WTC11 (cell line): Measurements from ENCODE around the gene GRAMD2B. TPM values are rescaled to one million over a fixed set of nuclear protein-coding genes. Genes with fewer than 3 reads are reported as not detected.

ENCODE experiments used
- ATAC-seq: fragments of 200-7000 bp; cut with Tn5 transposase; 2 replicates; pipeline ENCODE4 v1.10.0; 2021; ENCODE audit warnings: mild to moderate bottlenecking, moderate library complexity
- CTCF ChIA-PET: fragments of 300-600 bp; sonication (Branson Sonifier 250); formaldehyde crosslinking; loops from one replicate; lab custom pipeline; 2021; ENCODE audit warnings: antibody characterized with exemption; lab: Charles Lee
- POLR2A ChIA-PET: fragments of 350-600 bp; sonication (Branson Sonifier 250); formaldehyde crosslinking; loops from one replicate; lab custom pipeline; 2021; ENCODE audit warnings: antibody characterized with exemption; lab: Charles Lee
- DNase-seq: peaks from one replicate; pipeline ENCODE4 v3.0.0; 2021; ENCODE audit warnings: low spot score
- H3K27ac Mint-ChIP-seq: 2 replicates; pipeline ENCODE4 v1.8.0; 2021; ENCODE audit warnings: mixed read lengths
- H3K27me3 Mint-ChIP-seq: 2 replicates; pipeline ENCODE4 v1.8.0; 2021; ENCODE audit warnings: low read depth, mild to moderate bottlenecking, moderate library complexity, mixed read lengths
- H3K36me3 Mint-ChIP-seq: 2 replicates; pipeline ENCODE4 v1.8.0; 2021; ENCODE audit warnings: mixed read lengths
- H3K4me1 Mint-ChIP-seq: 2 replicates; pipeline ENCODE4 v1.8.0; 2022; ENCODE audit warnings: mixed read lengths
- H3K4me3 Mint-ChIP-seq: 2 replicates; pipeline ENCODE4 v1.8.0; 2021; ENCODE audit warnings: mild to moderate bottlenecking, moderate library complexity, mixed read lengths
- H3K9me3 Mint-ChIP-seq: 2 replicates; pipeline ENCODE4 v1.8.0; 2021; ENCODE audit warnings: mixed read lengths
- CDX4 ChIP-seq: fragments of 250-450 bp; sonication (Bioruptor Pico); IDR thresholded peaks from 2 replicates; pipeline ENCODE4 v1.9.0; 2021; ENCODE audit warnings: moderate library complexity, mild to moderate bottlenecking, inconsistent platforms, borderline replicate concordance
- CREB1 ChIP-seq: sonication (generic); formaldehyde crosslinking; IDR thresholded peaks from 2 replicates; pipeline ENCODE4 v1.8.0; 2023; ENCODE audit warnings: mild to moderate bottlenecking, missing genetic modification reagents
- ELF4 ChIP-seq: sonication (generic); formaldehyde crosslinking; IDR thresholded peaks from 2 replicates; pipeline ENCODE4 v1.8.1; 2022; ENCODE audit warnings: low read depth, mild to moderate bottlenecking, moderate library complexity, missing genetic modification reagents
- ERG ChIP-seq: fragments of 250-450 bp; sonication (Bioruptor Pico); IDR thresholded peaks from 2 replicates; pipeline ENCODE4 v1.8.0; 2021; ENCODE audit warnings: mild to moderate bottlenecking
- FOXP1 ChIP-seq: sonication (generic); formaldehyde crosslinking; IDR thresholded peaks from 2 replicates; pipeline ENCODE4 v1.8.0; 2022; ENCODE audit warnings: missing genetic modification reagents, mild to moderate bottlenecking, moderate library complexity, borderline replicate concordance
- IRF2 ChIP-seq: sonication (generic); formaldehyde crosslinking; IDR thresholded peaks from 2 replicates; pipeline ENCODE4 v1.8.0; 2022; ENCODE audit warnings: low read depth, missing genetic modification reagents, borderline replicate concordance
- KAT7 ChIP-seq: sonication (generic); formaldehyde crosslinking; IDR thresholded peaks from 2 replicates; pipeline ENCODE4 v1.8.1; 2023; ENCODE audit warnings: missing genetic modification reagents, mild to moderate bottlenecking, borderline replicate concordance
- MAX ChIP-seq: sonication (generic); formaldehyde crosslinking; IDR thresholded peaks from 2 replicates; pipeline ENCODE4 v1.8.0; 2022; ENCODE audit warnings: mild to moderate bottlenecking, missing genetic modification reagents
- MLX ChIP-seq: sonication (generic); formaldehyde crosslinking; IDR thresholded peaks from 2 replicates; pipeline ENCODE4 v1.8.1; 2023; ENCODE audit warnings: mild to moderate bottlenecking, missing genetic modification reagents, moderate library complexity
- NFATC4 ChIP-seq: fragments of 250-450 bp; sonication (Bioruptor Pico); IDR thresholded peaks from 2 replicates; pipeline ENCODE4 v1.9.0; 2021; ENCODE audit warnings: mild to moderate bottlenecking
- OVOL2 ChIP-seq: fragments of 250-450 bp; sonication (Bioruptor Pico); IDR thresholded peaks from 2 replicates; pipeline ENCODE4 v1.9.0; 2021; ENCODE audit warnings: mild to moderate bottlenecking, borderline replicate concordance
- PRDM15 ChIP-seq: sonication (generic); formaldehyde crosslinking; IDR thresholded peaks from 2 replicates; pipeline ENCODE4 v1.8.0; 2022; ENCODE audit warnings: missing genetic modification reagents
- PRRX2 ChIP-seq: fragments of 250-450 bp; sonication (Bioruptor Pico); IDR thresholded peaks from 2 replicates; pipeline ENCODE4 v1.8.0; 2021; ENCODE audit warnings: mild to moderate bottlenecking
- SMAD4 ChIP-seq: sonication (generic); formaldehyde crosslinking; IDR thresholded peaks from 2 replicates; pipeline ENCODE4 v1.8.0; 2022; ENCODE audit warnings: mild to moderate bottlenecking, missing genetic modification reagents
- TCF7 ChIP-seq: sonication (generic); formaldehyde crosslinking; IDR thresholded peaks from 2 replicates; pipeline ENCODE4 v1.8.0; 2022; ENCODE audit warnings: mild to moderate bottlenecking, low read depth, missing genetic modification reagents, moderate library complexity
- TEAD4 ChIP-seq: sonication (generic); formaldehyde crosslinking; IDR thresholded peaks from 2 replicates; pipeline ENCODE4 v1.8.0; 2022; ENCODE audit warnings: mild to moderate bottlenecking, missing genetic modification reagents
- ZNF138 ChIP-seq: sonication (generic); formaldehyde crosslinking; conservative IDR thresholded peaks from 2 replicates; pipeline ENCODE4 v1.8.1; 2022; ENCODE audit warnings: mild to moderate bottlenecking, moderate library complexity, missing genetic modification reagents
- ZNF416 ChIP-seq: fragments of 250-450 bp; sonication (Bioruptor Pico); IDR thresholded peaks from 2 replicates; pipeline ENCODE4 v1.9.0; 2021; ENCODE audit warnings: mild to moderate bottlenecking, inconsistent platforms
- ZNF423 ChIP-seq: fragments of 250-450 bp; sonication (Bioruptor Pico); IDR thresholded peaks from 2 replicates; pipeline ENCODE4 v2.1.2; 2022; ENCODE audit warnings: mild to moderate bottlenecking, moderate library complexity
- ZNF671 ChIP-seq: fragments of 250-450 bp; sonication (Bioruptor Pico); IDR thresholded peaks from 2 replicates; pipeline ENCODE4 v1.8.0; 2021; ENCODE audit warnings: mild to moderate bottlenecking
- total RNA-seq: library from RNA; stranded (reverse); gene quantifications from 3 replicates; pipeline ENCODE4 v1.2.3, GENCODE V29; 2021
- TF ChIP-seq, protein P1 (sequence below): fragments of 200-600 bp; IDR thresholded peaks from 2 replicates; pipeline ENCODE4 v1.8.0; 2022; ENCODE audit warnings: antibody characterized with exemption
- TF ChIP-seq, protein P2 (sequence below): sonication (generic); formaldehyde crosslinking; IDR thresholded peaks from 2 replicates; pipeline ENCODE4 v1.8.0; 2023; ENCODE audit warnings: missing genetic modification reagents
- TF ChIP-seq, protein P3 (sequence below): sonication (generic); formaldehyde crosslinking; IDR thresholded peaks from 2 replicates; pipeline ENCODE4 v1.8.1; 2022; ENCODE audit warnings: missing genetic modification reagents, borderline replicate concordance
- TF ChIP-seq, protein P4 (sequence below): fragments of 250-450 bp; sonication (Bioruptor Pico); IDR thresholded peaks from 2 replicates; pipeline ENCODE4 v1.9.0; 2021; ENCODE audit warnings: mild to moderate bottlenecking

GRAMD2B gene
- total RNA-seq, 1 experiment from 2014 or later, result 11.6 TPM

- DNase-seq (no peak), ATAC-seq (no peak)
- no peak overlapping the region for H3K4me3 Mint-ChIP-seq
- POLR2A ChIA-PET, result no interaction called here
- peaks cover 8% of the 10 kb centered on the region; the same call in 1 of the 2 replicates for H3K9me3 Mint-ChIP-seq
- H3K36me3 Mint-ChIP-seq, result peaks cover 20% of the 10 kb centered on the region
- H3K4me1 Mint-ChIP-seq, result peaks cover 11% of the 10 kb centered on the region
- TF ChIP-seq MAX (CRISPR knock-in tag), result no peak
- TF ChIP-seq SMAD4 (CRISPR knock-in tag), result no peak
- no peak for TF ChIP-seq MLX (CRISPR knock-in tag)
- no peak for TF ChIP-seq NFATC4 (CRISPR knock-in tag)
- no peak for TF ChIP-seq KAT7 (CRISPR knock-in tag)
- no peak for TF ChIP-seq ZNF416
- no peak for TF ChIP-seq CDX4 (CRISPR knock-in tag)
- TF ChIP-seq ELF4 (CRISPR knock-in tag), result no peak
- no peak for TF ChIP-seq PRRX2
- TF ChIP-seq IRF2, result no peak
- no peak for TF ChIP-seq ZNF423
- TF ChIP-seq ERG (CRISPR knock-in tag), result no peak
- TF ChIP-seq TCF7, result no peak
- TF ChIP-seq, protein P1, sequence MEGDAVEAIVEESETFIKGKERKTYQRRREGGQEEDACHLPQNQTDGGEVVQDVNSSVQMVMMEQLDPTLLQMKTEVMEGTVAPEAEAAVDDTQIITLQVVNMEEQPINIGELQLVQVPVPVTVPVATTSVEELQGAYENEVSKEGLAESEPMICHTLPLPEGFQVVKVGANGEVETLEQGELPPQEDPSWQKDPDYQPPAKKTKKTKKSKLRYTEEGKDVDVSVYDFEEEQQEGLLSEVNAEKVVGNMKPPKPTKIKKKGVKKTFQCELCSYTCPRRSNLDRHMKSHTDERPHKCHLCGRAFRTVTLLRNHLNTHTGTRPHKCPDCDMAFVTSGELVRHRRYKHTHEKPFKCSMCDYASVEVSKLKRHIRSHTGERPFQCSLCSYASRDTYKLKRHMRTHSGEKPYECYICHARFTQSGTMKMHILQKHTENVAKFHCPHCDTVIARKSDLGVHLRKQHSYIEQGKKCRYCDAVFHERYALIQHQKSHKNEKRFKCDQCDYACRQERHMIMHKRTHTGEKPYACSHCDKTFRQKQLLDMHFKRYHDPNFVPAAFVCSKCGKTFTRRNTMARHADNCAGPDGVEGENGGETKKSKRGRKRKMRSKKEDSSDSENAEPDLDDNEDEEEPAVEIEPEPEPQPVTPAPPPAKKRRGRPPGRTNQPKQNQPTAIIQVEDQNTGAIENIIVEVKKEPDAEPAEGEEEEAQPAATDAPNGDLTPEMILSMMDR, result no peak
- CTCF ChIA-PET, result no interaction called here
- H3K27ac Mint-ChIP-seq, result no peak overlapping the region
- H3K27me3 Mint-ChIP-seq, result no peaks in the 10 kb centered on the region
Measured at GRCh38 chr5:126444137-126444536, 20.9 kb downstream of the GRAMD2B start.

GRCh38 chr5:126445502-126446174, 22.4 kb downstream of the GRAMD2B start:
- peaks cover 13% of the 10 kb centered on the region for H3K36me3 Mint-ChIP-seq
- DNase-seq (no peak), ATAC-seq (no peak)
- H3K27ac Mint-ChIP-seq, result no peak overlapping the region
- H3K4me3 Mint-ChIP-seq, result no peak overlapping the region
- CTCF ChIA-PET, result interaction anchor here (0.6 kb wide), 1 partner anchor 209 kb away, joined by 3 read pairs; no protein-coding TSS in a partner anchor
- peaks cover 8% of the 10 kb centered on the region; the same call in 1 of the 2 replicates for H3K9me3 Mint-ChIP-seq
- no peaks in the 10 kb centered on the region for H3K27me3 Mint-ChIP-seq
- POLR2A ChIA-PET, result no interaction called here
- H3K4me1 Mint-ChIP-seq, result peaks cover 23% of the 10 kb centered on the region
- TF ChIP-seq OVOL2 (no peak), TEAD4 (CRISPR knock-in tag) (no peak), ZNF138 (CRISPR knock-in tag) (no peak), CREB1 (CRISPR knock-in tag) (no peak), ZNF671 (CRISPR knock-in tag) (no peak), PRDM15 (CRISPR knock-in tag) (no peak), CDX4 (CRISPR knock-in tag) (no peak), FOXP1 (CRISPR knock-in tag) (no peak)
- TF ChIP-seq, protein P2, sequence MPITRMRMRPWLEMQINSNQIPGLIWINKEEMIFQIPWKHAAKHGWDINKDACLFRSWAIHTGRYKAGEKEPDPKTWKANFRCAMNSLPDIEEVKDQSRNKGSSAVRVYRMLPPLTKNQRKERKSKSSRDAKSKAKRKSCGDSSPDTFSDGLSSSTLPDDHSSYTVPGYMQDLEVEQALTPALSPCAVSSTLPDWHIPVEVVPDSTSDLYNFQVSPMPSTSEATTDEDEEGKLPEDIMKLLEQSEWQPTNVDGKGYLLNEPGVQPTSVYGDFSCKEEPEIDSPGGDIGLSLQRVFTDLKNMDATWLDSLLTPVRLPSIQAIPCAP, result no peak
- TF ChIP-seq, protein P3, sequence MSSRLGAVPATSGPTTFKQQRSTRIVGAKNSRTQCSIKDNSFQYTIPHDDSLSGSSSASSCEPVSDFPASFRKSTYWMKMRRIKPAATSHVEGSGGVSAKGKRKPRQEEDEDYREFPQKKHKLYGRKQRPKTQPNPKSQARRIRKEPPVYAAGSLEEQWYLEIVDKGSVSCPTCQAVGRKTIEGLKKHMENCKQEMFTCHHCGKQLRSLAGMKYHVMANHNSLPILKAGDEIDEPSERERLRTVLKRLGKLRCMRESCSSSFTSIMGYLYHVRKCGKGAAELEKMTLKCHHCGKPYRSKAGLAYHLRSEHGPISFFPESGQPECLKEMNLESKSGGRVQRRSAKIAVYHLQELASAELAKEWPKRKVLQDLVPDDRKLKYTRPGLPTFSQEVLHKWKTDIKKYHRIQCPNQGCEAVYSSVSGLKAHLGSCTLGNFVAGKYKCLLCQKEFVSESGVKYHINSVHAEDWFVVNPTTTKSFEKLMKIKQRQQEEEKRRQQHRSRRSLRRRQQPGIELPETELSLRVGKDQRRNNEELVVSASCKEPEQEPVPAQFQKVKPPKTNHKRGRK (CRISPR knock-in tag), result no peak
- TF ChIP-seq, protein P4, sequence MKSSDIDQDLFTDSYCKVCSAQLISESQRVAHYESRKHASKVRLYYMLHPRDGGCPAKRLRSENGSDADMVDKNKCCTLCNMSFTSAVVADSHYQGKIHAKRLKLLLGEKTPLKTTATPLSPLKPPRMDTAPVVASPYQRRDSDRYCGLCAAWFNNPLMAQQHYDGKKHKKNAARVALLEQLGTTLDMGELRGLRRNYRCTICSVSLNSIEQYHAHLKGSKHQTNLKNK, result no peak
